H1 (cell line): ENCODE data around the gene TNFAIP8L3. TPM values are rescaled to one million over a fixed set of nuclear protein-coding genes. Genes with fewer than 3 reads are reported as not detected.

Experiments used
- CTCF ChIA-PET: fragments of 300-600 bp; sonication (Branson Sonifier 250); formaldehyde crosslinking; loops from one replicate; lab custom pipeline; 2021; ENCODE audit not compliant: partially characterized antibody; lab: Charles Lee
- POLR2A ChIA-PET: fragments of 300-600 bp; sonication (Branson Sonifier 250); formaldehyde crosslinking; loops from one replicate; lab custom pipeline; 2021; ENCODE audit warnings: inconsistent platforms; ENCODE audit not compliant: partially characterized antibody; lab: Charles Lee
- DNase-seq, 2 experiments: peaks; one replicate each; pipeline versions ENCODE4 v3.0.0 to v3.0.0-alpha.2; 2010 to 2022; ENCODE audit warnings: low spot score in 2 of 2, low read depth in 1 of 2, mixed read lengths in 1 of 2
- FAIRE-seq: peaks from 2 replicates; lab custom pipeline; 2011; peaks lifted over from hg19 to GRCh38; lab: Jason Lieb, UNC
- H2AFZ ChIP-seq: 2 replicates; pipeline ENCODE4 v1.8.1; 2012; ENCODE audit warnings: low read length, inconsistent platforms
- H2AK5ac ChIP-seq: 2 replicates; pipeline ENCODE4 v1.6.1; 2013; ENCODE audit warnings: low read depth, low read length
- H2BK120ac ChIP-seq: replicated peaks from 2 replicates; pipeline ENCODE3; 2013; ENCODE audit warnings: low read depth, low read length, inconsistent platforms
- H2BK12ac ChIP-seq: 2 replicates; pipeline ENCODE4 v1.6.1; 2013; ENCODE audit warnings: low read depth, low read length
- H2BK15ac ChIP-seq: 2 replicates; pipeline ENCODE4 v1.6.1; 2013; ENCODE audit warnings: low read length
- H2BK20ac ChIP-seq: 2 replicates; pipeline ENCODE4 v1.6.1; 2013; ENCODE audit warnings: low read length
- H2BK5ac ChIP-seq: 2 replicates; pipeline ENCODE4 v1.6.1; 2013; ENCODE audit warnings: low read depth, low read length
- H3K14ac ChIP-seq: 2 replicates; pipeline ENCODE4 v1.6.1; 2013; ENCODE audit warnings: inconsistent platforms; ENCODE audit not compliant: insufficient read length
- H3K18ac ChIP-seq: 2 replicates; pipeline ENCODE4 v1.6.1; 2013; ENCODE audit warnings: low read length; ENCODE audit errors: extremely low read depth
- H3K23ac ChIP-seq: 2 replicates; pipeline ENCODE4 v1.6.1; 2013; ENCODE audit warnings: inconsistent platforms; ENCODE audit not compliant: insufficient read length
- H3K23me2 ChIP-seq: 2 replicates; pipeline ENCODE4 v1.6.1; 2013; ENCODE audit warnings: low read depth, low read length
- H3K27ac ChIP-seq: 2 replicates; pipeline ENCODE4 v1.6.1; 2011; ENCODE audit warnings: low read depth, low read length, inconsistent platforms
- H3K27me3 ChIP-seq, 4 experiments: replicated peaks in 1 of 4; 1 replicate in 1 of 4; 2 replicates in 3 of 4; pipeline versions ENCODE4 v1.6.1 to v1.8.1; 2011 to 2013; ENCODE audit warnings: low read length in 3 of 4, mild to moderate bottlenecking in 3 of 4, inconsistent platforms in 2 of 4, mixed read lengths in 2 of 4, moderate library complexity in 1 of 4; ENCODE audit not compliant: control insufficient read depth in 3 of 4, insufficient read depth in 3 of 4; ENCODE audit errors: extremely low read depth in 1 of 4
- H3K36me3 ChIP-seq, 4 experiments: 2 replicates each; pipeline versions ENCODE4 v1.6.1 to v1.8.1; 2011 to 2013; ENCODE audit warnings: mild to moderate bottlenecking in 4 of 4, low read length in 3 of 4, moderate library complexity in 2 of 4, control low read depth in 1 of 4, inconsistent platforms in 1 of 4; ENCODE audit not compliant: insufficient read depth in 4 of 4, control insufficient read depth in 2 of 4
- H3K4ac ChIP-seq: replicated peaks from 2 replicates; pipeline ENCODE3; 2013; ENCODE audit warnings: low read length, low read depth, mixed read lengths, inconsistent platforms; ENCODE audit not compliant: insufficient read length
- H3K4me1 ChIP-seq, 4 experiments: replicated peaks in 1 of 4; 1 replicate in 1 of 4; 2 replicates in 3 of 4; pipeline versions ENCODE4 v1.6.1 to v1.8.1; 2011 to 2013; ENCODE audit warnings: low read length in 3 of 4, inconsistent platforms in 2 of 4, mixed read lengths in 1 of 4; ENCODE audit not compliant: insufficient read depth in 4 of 4, control insufficient read depth in 3 of 4
- H3K4me2 ChIP-seq, 2 experiments: 2 replicates each; pipeline versions ENCODE4 v1.6.1 to v1.8.1; 2011 to 2013; ENCODE audit warnings: low read depth in 2 of 2, low read length in 2 of 2, control low read depth in 1 of 2, inconsistent platforms in 1 of 2, mild to moderate bottlenecking in 1 of 2; ENCODE audit not compliant: insufficient read depth in 1 of 2
- H3K4me3 ChIP-seq, 4 experiments: fragments of 200-600, 300-600 bp in 1 of 4; sonication (generic), shearing (Covaris generic), sonication (Bioruptor Twin) in 1 of 4; 2 replicates each; pipeline versions ENCODE4 v1.5.1 to v1.8.1; 2011 to 2016; ENCODE audit warnings: low read length in 4 of 4, low read depth in 3 of 4, control low read depth in 2 of 4, inconsistent platforms in 2 of 4, mild to moderate bottlenecking in 2 of 4, mixed read lengths in 1 of 4, moderate library complexity in 1 of 4; ENCODE audit not compliant: insufficient read depth in 2 of 4; ENCODE audit errors: extremely low read depth in 1 of 4
- H3K56ac ChIP-seq: replicated peaks from 2 replicates; pipeline ENCODE3; 2013; ENCODE audit warnings: low read depth, mild to moderate bottlenecking, mixed read lengths, low read length, inconsistent platforms; ENCODE audit not compliant: insufficient read length
- H3K79me1 ChIP-seq: 2 replicates; pipeline ENCODE4 v1.6.1; 2013; ENCODE audit warnings: low read depth, low read length, control low read depth
- H3K79me2 ChIP-seq, 2 experiments: 2 replicates each; pipeline versions ENCODE4 v1.6.1 to v1.8.1; 2012 to 2013; ENCODE audit warnings: low read length in 2 of 2, mild to moderate bottlenecking in 2 of 2, inconsistent platforms in 1 of 2; ENCODE audit not compliant: insufficient read depth in 2 of 2, control insufficient read depth in 1 of 2
- H3K9ac ChIP-seq, 4 experiments: replicated peaks in 1 of 4; 1 replicate in 1 of 4; 2 replicates in 3 of 4; pipeline versions ENCODE4 v1.6.1 to v1.8.1; 2011 to 2013; ENCODE audit warnings: low read depth in 3 of 4, low read length in 3 of 4, control low read depth in 2 of 4, mild to moderate bottlenecking in 2 of 4, moderate library complexity in 2 of 4, inconsistent platforms in 1 of 4; ENCODE audit errors: extremely low read depth in 1 of 4
- H3K9me3 ChIP-seq, 2 experiments: 2 replicates each; pipeline versions ENCODE4 v1.6.1 to v1.8.1; 2012 to 2013; ENCODE audit warnings: mild to moderate bottlenecking in 2 of 2, moderate library complexity in 2 of 2, control low read depth in 1 of 2, inconsistent platforms in 1 of 2, low read depth in 1 of 2, low read length in 1 of 2, mixed read lengths in 1 of 2; ENCODE audit not compliant: insufficient read depth in 2 of 2
- H4K20me1 ChIP-seq, 2 experiments: replicated peaks in 1 of 2; 2 replicates each; pipeline versions ENCODE3 to v1.8.1; 2011 to 2013; ENCODE audit warnings: inconsistent platforms in 2 of 2, low read length in 2 of 2, mild to moderate bottlenecking in 1 of 2; ENCODE audit not compliant: insufficient read depth in 2 of 2, control insufficient read depth in 1 of 2
- H4K5ac ChIP-seq: 2 replicates; pipeline ENCODE4 v1.6.1; 2013; ENCODE audit warnings: low read length, low read depth, mixed read lengths, inconsistent platforms; ENCODE audit not compliant: insufficient read length
- H4K8ac ChIP-seq: 2 replicates; pipeline ENCODE4 v1.8.0; 2013; ENCODE audit warnings: mild to moderate bottlenecking, moderate library complexity, low read length, inconsistent platforms; ENCODE audit not compliant: insufficient read depth; ENCODE audit errors: extremely low read depth
- H4K91ac ChIP-seq: replicated peaks from 2 replicates; pipeline ENCODE3; 2013; ENCODE audit warnings: low read length, mixed read lengths, inconsistent platforms; ENCODE audit not compliant: insufficient read length
- CBX5 ChIP-seq: fragments of 300-800, 300-1000 bp; sonication (generic); IDR thresholded peaks from 2 replicates; pipeline ENCODE4 v1.7.1; 2016; ENCODE audit warnings: antibody characterized with exemption, low read length, low read depth
- JUND ChIP-seq: IDR thresholded peaks from 2 replicates; pipeline ENCODE4 v1.6.1; 2011; ENCODE audit warnings: mild to moderate bottlenecking, improper control_type of control experiment, low read length
- SAP30 ChIP-seq: fragments of 300-600 bp; sonication (generic); IDR thresholded peaks from 2 replicates; pipeline ENCODE4 v1.7.1; 2012; ENCODE audit warnings: low read length, moderate library complexity, mild to moderate bottlenecking, inconsistent platforms; ENCODE audit not compliant: insufficient read depth, insufficient replicate concordance
- TEAD4 ChIP-seq: IDR thresholded peaks from 2 replicates; pipeline ENCODE4 v1.6.1; 2012; ENCODE audit warnings: low read depth, low read length, inconsistent platforms, mixed read lengths
- WGBS, 2 experiments: shearing (Covaris generic) in 1 of 2; methylation state at CpG; one replicate each; pipeline versions ENCODE4 v1.1.6 to v1.1.7; 2013 to 2015; ENCODE audit warnings: low lambda C conversion rate in 2 of 2, mixed read lengths in 2 of 2, inconsistent platforms in 1 of 2, low coverage in 1 of 2, missing lambda C conversion rate in 1 of 2; ENCODE audit not compliant: insufficient replicate concordance in 2 of 2, insufficient coverage in 1 of 2, insufficient read length in 1 of 2; ENCODE audit errors: extremely low coverage in 1 of 2, missing lambda C conversion rate in 1 of 2; 5-methylcytosine and 5-hydroxymethylcytosine counted together
- polyA plus RNA-seq, 7 experiments: library from polyadenylated mRNA; depleted of rRNA in 3 of 7; stranded (reverse) in 5 of 7; unstranded in 2 of 7; fragments of >200 nt in 5 of 7; fragments of 200-250 nt in 2 of 7; gene quantifications; 1 replicate in 5 of 7; 2 replicates in 1 of 7; 4 replicates in 1 of 7; pipeline versions ENCODE4 v1.2.1 to v1.2.3, GENCODE V29; 2011 to 2013; ENCODE audit warnings: missing spikeins in 2 of 7, mixed read lengths in 2 of 7
- total RNA-seq: library from RNA; stranded (reverse); fragmentation: NEBNext Ultra II Directional; extraction: Animal tissue kit (Norgen Biotek cat#: 25700); gene quantifications from 2 replicates; pipeline ENCODE4 v1.2.1, GENCODE V29; 2021

TNFAIP8L3 gene
- total and polyA plus RNA-seq, 2 of the 8 experiments (the other 6 are each of a cell fraction or from before 2014, with no cell fraction given) = 0.23 to 0.67 TPM

DNA sequence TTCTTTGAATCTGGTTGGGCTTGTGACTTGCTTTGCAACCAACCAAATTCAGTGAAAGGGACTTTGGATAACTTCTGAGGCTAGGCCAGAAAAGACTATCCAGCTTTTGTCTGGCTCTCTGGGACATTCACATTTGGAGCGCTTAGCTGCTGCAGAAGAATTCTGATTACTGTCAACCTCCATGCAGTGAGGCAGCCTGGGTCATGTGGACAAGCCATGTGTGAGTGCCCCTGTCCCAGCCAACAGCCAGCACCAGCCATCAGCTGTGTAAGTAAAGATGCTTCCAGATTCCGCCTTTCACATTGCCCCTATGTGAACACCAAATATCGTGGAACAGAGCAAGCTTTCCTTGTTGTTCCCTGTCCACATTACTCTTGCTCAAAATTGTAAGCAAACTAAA, 12.9 kb upstream of the TNFAIP8L3 start:
- Histone ChIP-seq H3K36me3 (no peaks in the 10 kb centered on the region), H2BK5ac (no peak overlapping the region), H3K9ac (no peak overlapping the region), H3K79me2 (no peaks in the 10 kb centered on the region), H3K23ac (no peak overlapping the region), H2BK12ac (no peak overlapping the region), H3K79me1 (no peaks in the 10 kb centered on the region), H3K9me3 (no peaks in the 10 kb centered on the region), H4K5ac (no peak overlapping the region), H2AK5ac (no peak overlapping the region), H2AFZ (no peak overlapping the region), H4K91ac (no peak overlapping the region), H4K8ac (no peak overlapping the region), H3K18ac (no peak overlapping the region), H3K14ac (no peak overlapping the region), H3K27me3 (no peaks in the 10 kb centered on the region), H2BK120ac (no peak overlapping the region), H3K4me3 (no peak overlapping the region), H2BK15ac (no peak overlapping the region), H3K4me1 (no peaks in the 10 kb centered on the region), H4K20me1 (no peaks in the 10 kb centered on the region), H2BK20ac (no peak overlapping the region), H3K27ac (no peak overlapping the region), H3K4ac (no peak overlapping the region), H3K23me2 (no peaks in the 10 kb centered on the region), H3K56ac (no peak overlapping the region), H3K4me2 (no peak overlapping the region)
- ChIA-PET POLR2A (no interaction called here), CTCF (interaction anchor here (1.4 to 2.1 kb wide), 2 partner anchors 26 to 281 kb away, joined by 4 to 7 read pairs; no protein-coding TSS in a partner anchor)
- no peak for FAIRE-seq
- no peak for TF ChIP-seq SAP30
- no peak for TF ChIP-seq TEAD4
- no peak for TF ChIP-seq CBX5
- no peak for TF ChIP-seq JUND
- DNase-seq = no peak
- 90% methylated on average over 3 of the region's 3 CpGs; no CpG with 5 or more reads in 1 of the 2 experiments for WGBS, 2 experiments
